PFSK-1 (cell line): ENCODE results near the gene RPL15.

Experiments
- FOXP2 ChIP-seq: optimal IDR thresholded peaks from 2 replicates; pipeline ENCODE3; 2011; ENCODE audit warnings: borderline replicate concordance, control low read depth, inconsistent platforms; ENCODE audit not compliant: insufficient read depth; ENCODE audit errors: extremely low read length, extremely low read depth
- POLR2AphosphoS5 ChIP-seq: IDR thresholded peaks from 2 replicates; pipeline ENCODE4 v1.6.1; 2012; ENCODE audit warnings: low read depth, mild to moderate bottlenecking, control low read depth, low read length, moderate library complexity
- SIN3A ChIP-seq: IDR thresholded peaks from 2 replicates; pipeline ENCODE4 v1.6.1; 2012; ENCODE audit warnings: mild to moderate bottlenecking, low read length, moderate library complexity, borderline replicate concordance; ENCODE audit not compliant: insufficient read depth
- TAF1 ChIP-seq: IDR thresholded peaks from 2 replicates; pipeline ENCODE4 v1.6.1; 2012; ENCODE audit warnings: low read length, control low read depth, borderline replicate concordance; ENCODE audit not compliant: insufficient read depth
- TF ChIP-seq, protein P1 (sequence below), 2 experiments: IDR thresholded peaks; 2 replicates each; pipeline versions ENCODE4 v1.6.1 to v1.8.0; 2011 to 2012; ENCODE audit warnings: low read depth in 2 of 2, low read length in 2 of 2, control low read depth in 1 of 2, inconsistent platforms in 1 of 2, mild to moderate bottlenecking in 1 of 2, moderate library complexity in 1 of 2; ENCODE audit not compliant: insufficient read depth in 1 of 2

Gene RPL15

DNA sequence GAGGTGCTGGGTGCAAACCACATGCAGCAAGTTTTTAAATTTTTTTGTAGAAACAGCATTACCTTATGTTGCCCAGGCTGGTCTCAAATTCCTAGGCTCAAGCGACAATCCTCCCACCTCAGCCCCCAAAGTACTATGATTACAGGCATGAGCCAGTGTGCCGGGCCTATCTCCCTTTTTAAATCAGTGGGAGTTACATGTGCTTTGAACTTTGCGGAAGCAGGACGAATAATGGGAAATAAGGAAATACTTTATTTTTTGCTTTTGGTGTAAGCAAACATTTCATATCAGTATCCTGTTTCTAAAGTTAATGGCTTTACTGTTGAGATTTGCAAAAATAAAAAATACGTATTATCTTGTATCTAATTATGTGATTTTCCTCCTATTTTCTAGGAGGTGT lies 37.2 kb downstream of the RPL15 start:
- TF ChIP-seq, protein P1, sequence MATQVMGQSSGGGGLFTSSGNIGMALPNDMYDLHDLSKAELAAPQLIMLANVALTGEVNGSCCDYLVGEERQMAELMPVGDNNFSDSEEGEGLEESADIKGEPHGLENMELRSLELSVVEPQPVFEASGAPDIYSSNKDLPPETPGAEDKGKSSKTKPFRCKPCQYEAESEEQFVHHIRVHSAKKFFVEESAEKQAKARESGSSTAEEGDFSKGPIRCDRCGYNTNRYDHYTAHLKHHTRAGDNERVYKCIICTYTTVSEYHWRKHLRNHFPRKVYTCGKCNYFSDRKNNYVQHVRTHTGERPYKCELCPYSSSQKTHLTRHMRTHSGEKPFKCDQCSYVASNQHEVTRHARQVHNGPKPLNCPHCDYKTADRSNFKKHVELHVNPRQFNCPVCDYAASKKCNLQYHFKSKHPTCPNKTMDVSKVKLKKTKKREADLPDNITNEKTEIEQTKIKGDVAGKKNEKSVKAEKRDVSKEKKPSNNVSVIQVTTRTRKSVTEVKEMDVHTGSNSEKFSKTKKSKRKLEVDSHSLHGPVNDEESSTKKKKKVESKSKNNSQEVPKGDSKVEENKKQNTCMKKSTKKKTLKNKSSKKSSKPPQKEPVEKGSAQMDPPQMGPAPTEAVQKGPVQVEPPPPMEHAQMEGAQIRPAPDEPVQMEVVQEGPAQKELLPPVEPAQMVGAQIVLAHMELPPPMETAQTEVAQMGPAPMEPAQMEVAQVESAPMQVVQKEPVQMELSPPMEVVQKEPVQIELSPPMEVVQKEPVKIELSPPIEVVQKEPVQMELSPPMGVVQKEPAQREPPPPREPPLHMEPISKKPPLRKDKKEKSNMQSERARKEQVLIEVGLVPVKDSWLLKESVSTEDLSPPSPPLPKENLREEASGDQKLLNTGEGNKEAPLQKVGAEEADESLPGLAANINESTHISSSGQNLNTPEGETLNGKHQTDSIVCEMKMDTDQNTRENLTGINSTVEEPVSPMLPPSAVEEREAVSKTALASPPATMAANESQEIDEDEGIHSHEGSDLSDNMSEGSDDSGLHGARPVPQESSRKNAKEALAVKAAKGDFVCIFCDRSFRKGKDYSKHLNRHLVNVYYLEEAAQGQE (IDR thresholded peaks at IDR 0.05; ENCODE audit: insufficient read depth in 1 of 2, low read depth in 2 of 2, low read length in 2 of 2) = no peak
- TF ChIP-seq POLR2AphosphoS5 = no peak
- TF ChIP-seq FOXP2 = no peak
- TF ChIP-seq TAF1 = no peak
- no peak for TF ChIP-seq SIN3A

DNA sequence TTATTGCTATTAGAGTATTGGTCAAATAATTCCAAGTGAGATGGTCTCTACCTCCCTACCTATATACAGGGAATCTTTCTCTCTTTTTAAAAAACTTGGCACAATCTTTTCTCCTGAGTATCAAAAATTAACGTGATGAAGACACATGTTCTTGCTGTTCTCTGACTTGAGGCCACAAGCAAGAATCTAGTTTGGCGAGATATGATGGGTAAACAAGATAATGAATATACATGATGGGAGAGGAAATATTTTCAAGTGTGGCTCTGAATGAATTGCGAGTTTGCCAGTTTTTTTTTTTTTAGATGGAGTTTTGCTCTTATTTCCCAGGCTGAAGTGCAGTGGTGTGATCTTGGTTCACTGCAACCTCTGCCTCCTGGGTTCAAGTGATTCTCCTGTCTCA lies 39.8 kb downstream of the RPL15 start:
- no peak for TF ChIP-seq FOXP2
- TF ChIP-seq SIN3A = no peak
- no peak for TF ChIP-seq POLR2AphosphoS5
- TF ChIP-seq, protein P1 (IDR thresholded peaks at IDR 0.05; ENCODE audit: insufficient read depth in 1 of 2, low read depth in 2 of 2, low read length in 2 of 2) = no peak
- no peak for TF ChIP-seq TAF1

DNA sequence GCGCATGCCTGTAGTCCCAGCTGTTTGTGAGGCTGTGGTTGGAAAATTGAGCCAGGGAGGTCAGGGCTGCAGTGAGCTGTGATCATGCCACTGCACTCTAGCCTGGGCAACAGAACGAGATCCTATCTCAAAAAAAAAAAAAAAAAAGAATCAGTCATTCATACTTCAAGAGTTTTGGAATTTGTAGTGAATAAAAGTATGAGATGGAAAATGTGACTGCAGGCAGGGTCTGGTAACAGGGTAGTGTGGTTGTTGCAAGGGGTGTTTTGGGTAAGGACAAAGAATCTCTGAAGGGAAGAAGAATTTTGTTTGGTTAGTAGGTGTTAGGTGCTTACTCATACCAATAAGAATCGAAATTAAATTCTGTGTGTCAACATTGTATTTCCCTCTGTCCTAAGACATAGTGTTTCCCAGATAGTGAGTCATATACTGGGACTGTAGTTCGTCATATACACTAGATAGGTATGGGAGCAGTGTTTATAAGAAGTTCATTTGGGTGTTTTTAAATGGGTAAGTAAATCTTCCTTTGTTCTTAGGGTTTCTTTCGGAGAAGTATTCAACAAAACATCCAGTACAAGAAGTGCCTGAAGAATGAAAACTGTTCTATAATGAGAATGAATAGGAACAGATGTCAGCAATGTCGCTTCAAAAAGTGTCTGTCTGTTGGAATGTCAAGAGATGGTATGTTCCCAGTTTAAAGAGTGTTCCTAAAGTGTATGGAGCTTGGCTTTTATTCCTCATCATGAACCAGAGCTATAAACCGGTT lies 42.4 kb downstream of the RPL15 start:
- TF ChIP-seq, protein P1 (IDR thresholded peaks at IDR 0.05; ENCODE audit: insufficient read depth in 1 of 2, low read depth in 2 of 2, low read length in 2 of 2) = no peak
- no peak for TF ChIP-seq POLR2AphosphoS5
- TF ChIP-seq FOXP2 = no peak
- TF ChIP-seq SIN3A = no peak
- TF ChIP-seq TAF1 = no peak

DNA sequence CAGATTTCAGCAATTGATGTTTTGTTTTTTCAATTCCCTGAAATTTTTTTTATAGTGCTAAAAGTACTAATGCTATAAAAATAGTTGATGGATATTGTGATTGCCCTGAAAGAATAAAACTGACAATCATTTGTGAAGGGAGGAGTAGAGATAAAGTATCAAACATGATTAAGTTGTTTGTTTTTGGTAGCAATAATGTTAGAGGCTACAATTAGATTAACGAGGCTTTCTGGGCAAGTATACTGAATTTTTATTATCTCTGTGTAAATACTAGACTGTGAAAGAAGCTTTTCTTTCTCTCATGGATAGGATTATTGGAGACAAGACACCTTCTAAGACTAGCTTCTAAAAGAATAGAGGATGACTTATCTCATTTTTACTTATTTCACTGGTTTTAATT lies 43.7 kb downstream of the RPL15 start:
- TF ChIP-seq POLR2AphosphoS5 = no peak
- TF ChIP-seq, protein P1 (IDR thresholded peaks at IDR 0.05; ENCODE audit: insufficient read depth in 1 of 2, low read depth in 2 of 2, low read length in 2 of 2) = no peak
- no peak for TF ChIP-seq TAF1
- no peak for TF ChIP-seq FOXP2
- TF ChIP-seq SIN3A = no peak

DNA sequence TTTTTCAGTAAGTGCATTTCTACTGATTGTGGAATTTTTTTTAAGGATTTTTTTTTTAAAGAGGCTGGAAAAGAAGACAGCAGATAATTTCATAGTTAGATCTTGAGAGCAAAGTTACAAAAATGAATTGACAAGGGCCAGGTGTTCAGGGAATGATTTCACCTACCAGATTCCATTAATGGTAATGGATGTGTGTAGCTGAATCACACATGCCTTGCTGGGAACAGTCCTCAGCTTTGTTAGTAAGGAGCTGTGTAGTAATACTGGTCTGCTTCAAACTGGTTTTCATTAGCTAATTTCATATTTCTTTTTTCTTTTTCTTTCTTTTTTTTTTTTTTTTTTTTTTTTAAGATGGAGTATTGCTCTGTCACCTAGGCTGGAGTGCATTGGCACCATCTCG lies 44.1 kb downstream of the RPL15 start:
- TF ChIP-seq SIN3A (no peak), POLR2AphosphoS5 (no peak), TAF1 (no peak), FOXP2 (no peak)
- TF ChIP-seq, protein P1 (IDR thresholded peaks at IDR 0.05; ENCODE audit: insufficient read depth in 1 of 2, low read depth in 2 of 2, low read length in 2 of 2) = no peak
